K562 (cell line): ENCODE results near the gene ANAPC13. TPM values are rescaled to one million over a fixed set of nuclear protein-coding genes. Genes with fewer than 3 reads are reported as not detected.

ENCODE experiments used
- ATAC-seq: fragments of 200-7000 bp; cut with Tn5 transposase; 3 replicates; pipeline ENCODE4 v1.9.1; 2020; ENCODE audit warnings: moderate library complexity
- BruUV-seq: library from RNA; stranded (reverse); fragments of 400-500 nt; replicated peaks from 2 replicates; lab custom pipeline; 2021; lab: Mats Ljungman, UMichigan
- CTCF ChIA-PET: fragments of 300-600 bp; formaldehyde crosslinking; extraction: SDS; loops from one replicate; lab custom pipeline; 2021; ENCODE audit warnings: low intra/inter-chr PET ratio; lab: Yijun Ruan, JAX
- POLR2A ChIA-PET: fragments of 300-600, 350-650 bp; sonication (Branson Sonifier 250); formaldehyde crosslinking; extraction: SDS; loops from one replicate; lab custom pipeline; 2021; ENCODE audit warnings: antibody characterized with exemption, inconsistent platforms; lab: Yijun Ruan, JAX
- DNase-seq, 4 experiments: peaks; one replicate each; pipeline versions ENCODE4 v3.0.0 to v3.0.0-alpha.2; 2011 to 2018; ENCODE audit warnings: low spot score in 3 of 4, mixed read lengths in 3 of 4; ENCODE audit errors: extremely low read depth in 1 of 4
- FAIRE-seq: peaks from 2 replicates; lab custom pipeline; 2011; peaks lifted over from hg19 to GRCh38; lab: Jason Lieb, UNC
- H2AFZ ChIP-seq: 2 replicates; pipeline ENCODE4 v1.6.0; 2011; ENCODE audit warnings: low read depth, low read length, control low read depth, inconsistent platforms
- H3K27ac ChIP-seq: fragments of 200-600 bp; 3 replicates; pipeline ENCODE4 v1.8.0; 2011; ENCODE audit warnings: low read depth, mild to moderate bottlenecking, control low read depth, inconsistent platforms, low read length, moderate library complexity, mixed read lengths; ENCODE audit errors: extremely low read depth
- H3K27me3 ChIP-seq, 2 experiments: fragments of 300-600 bp in 1 of 2; 2 replicates in 1 of 2; 3 replicates in 1 of 2; pipeline versions ENCODE4 v1.6.0 to v1.8.0; 2011; ENCODE audit warnings: inconsistent platforms in 2 of 2, low read length in 2 of 2, mild to moderate bottlenecking in 1 of 2, mixed read lengths in 1 of 2, moderate library complexity in 1 of 2; ENCODE audit not compliant: control insufficient read depth in 2 of 2, insufficient read depth in 2 of 2
- H3K36me3 ChIP-seq: fragments of 300-600 bp; 3 replicates; pipeline ENCODE4 v1.8.0; 2011; ENCODE audit warnings: mild to moderate bottlenecking, low read length, inconsistent platforms; ENCODE audit not compliant: control insufficient read depth, insufficient read depth
- H3K4me1 ChIP-seq, 2 experiments: fragments of 200-600 bp in 1 of 2; replicated peaks in 1 of 2; 2 replicates in 1 of 2; 3 replicates in 1 of 2; pipeline versions ENCODE4 v1.5.1 to v1.8.0; 2011; ENCODE audit warnings: inconsistent platforms in 2 of 2, low read length in 2 of 2, mild to moderate bottlenecking in 1 of 2, mixed read lengths in 1 of 2, moderate library complexity in 1 of 2; ENCODE audit not compliant: control insufficient read depth in 2 of 2, insufficient read depth in 2 of 2
- H3K4me2 ChIP-seq: 2 replicates; pipeline ENCODE4 v1.6.1; 2011; ENCODE audit warnings: low read length, control low read depth, inconsistent platforms, mixed read lengths; ENCODE audit not compliant: insufficient read depth
- H3K4me3 ChIP-seq: fragments of 200-600 bp; sonication (generic), shearing (Covaris generic); 2 replicates; pipeline ENCODE4 v1.5.1; 2016; ENCODE audit warnings: control low read depth, inconsistent platforms
- H3K79me2 ChIP-seq: fragments of 200-600 bp; 3 replicates; pipeline ENCODE4 v1.8.0; 2011; ENCODE audit warnings: low read length, inconsistent platforms; ENCODE audit not compliant: control insufficient read depth, insufficient read depth
- H3K9ac ChIP-seq, 2 experiments: 2 replicates each; pipeline versions ENCODE4 v1.6.0 to v1.6.1; 2011; ENCODE audit warnings: low read depth in 2 of 2, low read length in 2 of 2, control low read depth in 1 of 2, inconsistent platforms in 1 of 2, mild to moderate bottlenecking in 1 of 2, mixed read lengths in 1 of 2; ENCODE audit not compliant: insufficient read depth in 1 of 2
- H3K9me1 ChIP-seq: one replicate; pipeline ENCODE4 v1.6.0; 2011; ENCODE audit warnings: inconsistent platforms, mild to moderate bottlenecking, low read length, moderate library complexity; ENCODE audit not compliant: control insufficient read depth, insufficient read depth
- H3K9me3 ChIP-seq: replicated peaks from 2 replicates; pipeline ENCODE4 v1.5.1; 2011; ENCODE audit warnings: low read depth, low read length, inconsistent platforms; ENCODE audit not compliant: control insufficient read depth, insufficient read depth
- H4K20me1 ChIP-seq: replicated peaks from 2 replicates; pipeline ENCODE4 v1.6.1; 2011; ENCODE audit warnings: low read length, inconsistent platforms, mixed read lengths; ENCODE audit not compliant: control insufficient read depth, insufficient read depth
- AFF4 ChIP-seq: sonication (generic); formaldehyde crosslinking; IDR thresholded peaks from 2 replicates; pipeline ENCODE4 v1.8.0; 2023; ENCODE audit warnings: mild to moderate bottlenecking, missing genetic modification reagents
- ARID4B ChIP-seq: sonication (generic); formaldehyde crosslinking; IDR thresholded peaks from 2 replicates; pipeline ENCODE4 v1.8.0; 2022; ENCODE audit warnings: mild to moderate bottlenecking, missing genetic modification reagents
- EHMT2 ChIP-seq: fragments of 450-650 bp; IDR thresholded peaks from 2 replicates; pipeline ENCODE4 v1.6.1; 2018; ENCODE audit warnings: antibody characterized with exemption
- MYC ChIP-seq, 2 experiments: fragments of 250-450 bp in 1 of 2; sonication (Bioruptor Pico) in 1 of 2; IDR thresholded peaks; 2 replicates each; pipeline versions ENCODE4 v1.5.1 to v1.6.1; 2012 to 2021; ENCODE audit warnings: low read depth in 2 of 2, borderline replicate concordance in 1 of 2, improper control_type of control experiment in 1 of 2, low read length in 1 of 2, mild to moderate bottlenecking in 1 of 2, moderate library complexity in 1 of 2
- ZBTB5 ChIP-seq: fragments of 450-650 bp; IDR thresholded peaks from 2 replicates; pipeline ENCODE4 v1.6.1; 2017; ENCODE audit warnings: antibody characterized with exemption
- ZNF449 ChIP-seq: fragments of 250-450 bp; sonication (Bioruptor Pico); IDR thresholded peaks from 2 replicates; pipeline ENCODE4 v1.8.0; 2022; ENCODE audit warnings: moderate library complexity, mild to moderate bottlenecking, inconsistent platforms
- ZNF589 ChIP-seq: fragments of 200-800 bp; sonication (Bioruptor generic); IDR thresholded peaks from 2 replicates; pipeline ENCODE4 v1.6.1; 2016; ENCODE audit warnings: low read depth, missing genetic modification characterization, missing compliant biosample characterization
- ZNF778 ChIP-seq: fragments of 450-650 bp; formaldehyde crosslinking; IDR thresholded peaks from 2 replicates; pipeline ENCODE4 v1.4.0; 2020; ENCODE audit warnings: mild to moderate bottlenecking, moderate library complexity
- WGBS: fragments of 100-300 bp; shearing (Covaris generic); methylation state at CpG from one replicate; pipeline ENCODE4 v1.1.6; 2016; ENCODE audit warnings: low coverage, mixed read lengths; ENCODE audit not compliant: insufficient coverage; ENCODE audit errors: missing lambda C conversion rate; 5-methylcytosine and 5-hydroxymethylcytosine counted together
- in situ Hi-C: fragments of 300-500 bp; cut with MboI; formaldehyde crosslinking; loops from 4 replicates; pipeline ENCODE4 v1.15.0; 2018; ENCODE audit warnings: inconsistent platforms, mixed read lengths
- intact Hi-C: fragments of 100-400 bp; cut with micrococcal nuclease; formaldehyde crosslinking; loops from 2 replicates; pipeline ENCODE4 v1.14.2; 2022
- polyA plus RNA-seq, 8 experiments: library from polyadenylated mRNA; depleted of rRNA in 4 of 8; stranded (reverse) in 5 of 8; unstranded in 3 of 8; fragments of >200 nt; fragmentation: Nextera tagmentation in 2 of 8; fragmentation: Illumina TruSeq in 1 of 8; extraction: Ambion mirVana in 2 of 8; extraction: Trizol in 1 of 8; gene quantifications; 2 replicates each; pipeline versions ENCODE4 v1.2.1 to v1.2.3, GENCODE V29; 2011 to 2014; ENCODE audit warnings: inconsistent platforms in 1 of 8, missing spikeins in 1 of 8
- total RNA-seq, 7 experiments: library from RNA; depleted of rRNA in 6 of 7; stranded (reverse); fragments of >200 nt in 6 of 7; fragmentation: Illumina TruSeq in 2 of 7; extraction: Trizol in 2 of 7; gene quantifications; 2 replicates each; pipeline versions ENCODE4 v1.2.1 to v1.2.3, GENCODE V29; 2011 to 2021; ENCODE audit warnings: low replicate concordance in 1 of 7

Gene ANAPC13
- total and polyA plus RNA-seq, 9 of the 15 experiments (the other 6 are each of a cell fraction or from before 2014, with no cell fraction given), result 48.5 to 238 (median 68.5) TPM

GRCh38 chr3:134525293-134525692, 39.5 kb upstream of the ANAPC13 start (continued):
- TF ChIP-seq ZNF449 (no peak), ARID4B (no peak)

GRCh38 chr3:134522541-134522940, 36.8 kb upstream of the ANAPC13 start:
- Histone ChIP-seq H3K27ac (no peak overlapping the region), H3K4me3 (no peak overlapping the region), H3K4me2 (no peak overlapping the region), H2AFZ (no peak overlapping the region), H3K4me1 (no peaks in the 10 kb centered on the region), H3K9me1 (no peaks in the 10 kb centered on the region), H3K36me3 (no peaks in the 10 kb centered on the region), H3K9me3 (no peaks in the 10 kb centered on the region), H3K9ac (no peak overlapping the region), H3K27me3 (no peaks in the 10 kb centered on the region), H3K79me2 (no peaks in the 10 kb centered on the region), H4K20me1 (no peaks in the 10 kb centered on the region)
- in situ Hi-C loops, result no loop called here
- intact Hi-C loops, result no loop called here
- no peak for FAIRE-seq
- no peak for ATAC-seq
- ChIA-PET CTCF (no interaction called here), POLR2A (no interaction called here)
- 74% methylated on average over 6 of the region's 6 CpGs for WGBS
- DNase-seq, result no peak
- BruUV-seq, result no TSS peak
- no peak for TF ChIP-seq ZBTB5
- no peak for TF ChIP-seq EHMT2
- no peak for TF ChIP-seq ZNF589 (CRISPR knock-in tag)
- no peak for TF ChIP-seq MYC (IDR thresholded peaks at IDR 0.05; ENCODE audit: low read depth, low read length)
- no peak for TF ChIP-seq MYC (CRISPR knock-in tag; IDR thresholded peaks at IDR 0.05; ENCODE audit: borderline replicate concordance, low read depth)
- TF ChIP-seq ZNF778 (CRISPR knock-in tag), result no peak
- no peak for TF ChIP-seq AFF4 (CRISPR knock-in tag)
